Measurements from ENCODE around the gene WWTR1.

Gene WWTR1

DNA sequence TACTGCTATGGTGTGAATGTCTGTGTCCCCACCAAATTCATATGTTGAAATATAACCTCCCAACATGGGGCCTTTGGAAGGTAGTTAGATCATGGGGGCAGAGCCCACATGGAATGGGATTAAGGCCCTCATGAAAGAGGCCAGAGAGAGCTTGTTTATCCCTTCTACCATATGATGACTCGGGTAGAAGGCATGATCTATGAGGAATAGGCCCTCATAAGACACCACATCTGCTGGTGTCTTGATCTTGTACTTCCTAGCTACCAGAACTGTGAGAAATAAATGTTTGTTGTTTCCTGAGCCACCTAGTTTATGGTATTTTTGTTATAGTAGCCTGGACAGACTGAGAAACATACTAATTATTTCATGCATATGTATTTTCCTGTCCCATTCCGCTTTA is 51.9 kb downstream of the WWTR1 start:
- TF ChIP-seq CTCF (IDR thresholded peaks at IDR 0.05; ENCODE audit: control extremely low read depth, extremely low read depth, low read depth, missing control alignments), result no peak
- DNase-seq (ENCODE audit: extremely low spot score), result no peak
- ChIA-PET POLR2A (no interaction called here), CTCF (interaction anchor here (0.9 to 1.9 kb wide), 7 partner anchors 8 to 578 kb away, joined by 3 to 6 read pairs (median 3); partner anchors contain the start of gene WWTR1)

GRCh38 chr3:149604125-149604875 is 53.5 kb downstream of the WWTR1 start:
- POLR2A ChIA-PET, result no interaction called here
- no peak for DNase-seq (ENCODE audit: extremely low spot score)
- CTCF ChIA-PET, result interaction anchor here (1.0 to 2.5 kb wide), 7 partner anchors 10 to 167 kb away, joined by 3 to 10 read pairs (median 4); no protein-coding TSS in a partner anchor
- TF ChIP-seq CTCF (IDR thresholded peaks at IDR 0.05; ENCODE audit: control extremely low read depth, extremely low read depth, low read depth, missing control alignments), result no peak

- CTCF ChIA-PET, result interaction anchor here (1.0 to 3.4 kb wide), 13 partner anchors 7 to 168 kb away, joined by 3 to 15 read pairs (median 4); no protein-coding TSS in a partner anchor
- no peak for TF ChIP-seq CTCF (IDR thresholded peaks at IDR 0.05; ENCODE audit: control extremely low read depth, extremely low read depth, low read depth, missing control alignments)
- POLR2A ChIA-PET, result no interaction called here
- no peak for DNase-seq (ENCODE audit: extremely low spot score)
Measured at GRCh38 chr3:149603126-149604074, 54.4 kb downstream of the WWTR1 start.

DNA sequence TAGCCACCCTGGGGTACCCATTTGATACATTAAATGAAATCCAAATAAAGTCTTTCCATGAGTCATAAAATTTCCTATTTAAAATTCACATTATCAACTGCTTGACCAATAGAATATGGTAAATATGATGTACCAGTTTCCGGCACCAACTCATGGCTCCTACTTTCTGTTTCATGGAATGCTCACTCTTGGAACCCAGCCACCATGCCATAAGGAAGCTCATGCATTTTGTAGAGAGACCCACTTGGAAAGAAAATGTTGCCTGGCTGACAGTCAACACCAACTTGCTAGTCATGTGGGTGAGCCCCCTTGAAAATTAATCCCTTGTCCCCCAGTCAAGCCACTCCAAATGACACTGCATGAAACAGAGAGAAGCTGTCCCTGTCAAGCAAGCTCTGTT is 57.2 kb downstream of the WWTR1 start:
- ChIA-PET CTCF (interaction anchor here (0.8 to 3.4 kb wide), 6 partner anchors 10 to 58 kb away, joined by 3 to 15 read pairs (median 7); no protein-coding TSS in a partner anchor), POLR2A (no interaction called here)
- TF ChIP-seq CTCF (IDR thresholded peaks at IDR 0.05; ENCODE audit: control extremely low read depth, extremely low read depth, low read depth, missing control alignments), result no peak
- DNase-seq (ENCODE audit: extremely low spot score), result no peak

DNA sequence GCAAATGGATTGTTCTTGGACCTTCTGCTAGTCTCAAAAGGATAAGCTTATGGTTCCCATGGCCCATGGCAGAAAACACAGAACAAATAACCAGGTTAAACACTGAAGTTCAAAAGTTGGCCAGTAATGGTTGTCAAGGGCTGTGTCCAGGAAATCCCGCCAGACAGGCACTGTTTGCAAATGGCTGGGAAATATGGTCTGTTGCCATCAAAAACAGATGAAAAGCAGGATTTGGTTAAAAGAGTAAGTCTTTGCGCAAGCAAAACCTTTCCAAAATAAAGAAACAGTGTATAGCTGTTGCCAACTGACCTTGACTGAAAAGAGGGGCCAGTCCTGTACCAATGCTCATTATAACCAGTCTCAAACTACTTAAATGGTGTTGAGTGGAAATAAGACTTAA is 58.6 kb downstream of the WWTR1 start:
- DNase-seq (ENCODE audit: extremely low spot score), result no peak
- ChIA-PET CTCF (interaction anchor here (1.5 to 4.1 kb wide), 5 partner anchors 11 to 167 kb away, joined by 3 to 26 read pairs (median 19); no protein-coding TSS in a partner anchor), POLR2A (no interaction called here)
- TF ChIP-seq CTCF (IDR thresholded peaks at IDR 0.05; ENCODE audit: control extremely low read depth, extremely low read depth, low read depth, missing control alignments), result no peak

GRCh38 chr3:149596134-149596770 is 61.6 kb downstream of the WWTR1 start:
- ChIA-PET POLR2A (no interaction called here), CTCF (interaction anchor here (1.4 to 4.1 kb wide), 5 partner anchors 9 to 27 kb away, joined by 3 to 26 read pairs (median 19); no protein-coding TSS in a partner anchor)
- no peak for TF ChIP-seq CTCF (IDR thresholded peaks at IDR 0.05; ENCODE audit: control extremely low read depth, extremely low read depth, low read depth, missing control alignments)
- no peak for DNase-seq (ENCODE audit: extremely low spot score)
